ENCODE measurements around the gene ZCCHC12. TPM values are rescaled to one million over a fixed set of nuclear protein-coding genes. Genes with fewer than 3 reads are reported as not detected.

The ZCCHC12 gene
- total RNA-seq, 2 donors from 2014 or later, result 0.74 TPM; not detected in 1

DNA sequence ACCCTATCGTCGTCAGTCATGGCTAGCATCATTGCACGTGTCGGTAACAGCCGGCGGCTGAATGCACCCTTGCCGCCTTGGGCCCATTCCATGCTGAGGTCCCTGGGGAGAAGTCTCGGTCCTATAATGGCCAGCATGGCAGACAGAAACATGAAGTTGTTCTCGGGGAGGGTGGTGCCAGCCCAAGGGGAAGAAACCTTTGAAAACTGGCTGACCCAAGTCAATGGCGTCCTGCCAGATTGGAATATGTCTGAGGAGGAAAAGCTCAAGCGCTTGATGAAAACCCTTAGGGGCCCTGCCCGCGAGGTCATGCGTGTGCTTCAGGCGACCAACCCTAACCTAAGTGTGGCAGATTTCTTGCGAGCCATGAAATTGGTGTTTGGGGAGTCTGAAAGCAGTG lies 1.6 kb downstream of the ZCCHC12 start:
- Histone ChIP-seq H3K4me1 (replicated peaks) (no peaks in the 10 kb centered on the region), H3K27ac (no peak overlapping the region), H3K36me3 (no peaks in the 10 kb centered on the region), H3K27me3 (replicated peaks; ENCODE audit: insufficient read depth) (no peaks in the 10 kb centered on the region), H3K9me3 (no peaks in the 10 kb centered on the region), H3K4me3 (no peak overlapping the region)
- no peak for DNase-seq (ENCODE audit: low spot score)
- intact Hi-C loops (cut with DNase I), result no loop called here
- WGBS, result 67% methylated on average over 10 of the region's 16 CpGs
- TF ChIP-seq, protein P1, sequence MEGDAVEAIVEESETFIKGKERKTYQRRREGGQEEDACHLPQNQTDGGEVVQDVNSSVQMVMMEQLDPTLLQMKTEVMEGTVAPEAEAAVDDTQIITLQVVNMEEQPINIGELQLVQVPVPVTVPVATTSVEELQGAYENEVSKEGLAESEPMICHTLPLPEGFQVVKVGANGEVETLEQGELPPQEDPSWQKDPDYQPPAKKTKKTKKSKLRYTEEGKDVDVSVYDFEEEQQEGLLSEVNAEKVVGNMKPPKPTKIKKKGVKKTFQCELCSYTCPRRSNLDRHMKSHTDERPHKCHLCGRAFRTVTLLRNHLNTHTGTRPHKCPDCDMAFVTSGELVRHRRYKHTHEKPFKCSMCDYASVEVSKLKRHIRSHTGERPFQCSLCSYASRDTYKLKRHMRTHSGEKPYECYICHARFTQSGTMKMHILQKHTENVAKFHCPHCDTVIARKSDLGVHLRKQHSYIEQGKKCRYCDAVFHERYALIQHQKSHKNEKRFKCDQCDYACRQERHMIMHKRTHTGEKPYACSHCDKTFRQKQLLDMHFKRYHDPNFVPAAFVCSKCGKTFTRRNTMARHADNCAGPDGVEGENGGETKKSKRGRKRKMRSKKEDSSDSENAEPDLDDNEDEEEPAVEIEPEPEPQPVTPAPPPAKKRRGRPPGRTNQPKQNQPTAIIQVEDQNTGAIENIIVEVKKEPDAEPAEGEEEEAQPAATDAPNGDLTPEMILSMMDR (IDR thresholded peaks at IDR 0.05), result no peak
- TF ChIP-seq POLR2AphosphoS5 (IDR thresholded peaks at IDR 0.05) (no peak), POLR2A (IDR thresholded peaks at IDR 0.05) (no peak)

DNA sequence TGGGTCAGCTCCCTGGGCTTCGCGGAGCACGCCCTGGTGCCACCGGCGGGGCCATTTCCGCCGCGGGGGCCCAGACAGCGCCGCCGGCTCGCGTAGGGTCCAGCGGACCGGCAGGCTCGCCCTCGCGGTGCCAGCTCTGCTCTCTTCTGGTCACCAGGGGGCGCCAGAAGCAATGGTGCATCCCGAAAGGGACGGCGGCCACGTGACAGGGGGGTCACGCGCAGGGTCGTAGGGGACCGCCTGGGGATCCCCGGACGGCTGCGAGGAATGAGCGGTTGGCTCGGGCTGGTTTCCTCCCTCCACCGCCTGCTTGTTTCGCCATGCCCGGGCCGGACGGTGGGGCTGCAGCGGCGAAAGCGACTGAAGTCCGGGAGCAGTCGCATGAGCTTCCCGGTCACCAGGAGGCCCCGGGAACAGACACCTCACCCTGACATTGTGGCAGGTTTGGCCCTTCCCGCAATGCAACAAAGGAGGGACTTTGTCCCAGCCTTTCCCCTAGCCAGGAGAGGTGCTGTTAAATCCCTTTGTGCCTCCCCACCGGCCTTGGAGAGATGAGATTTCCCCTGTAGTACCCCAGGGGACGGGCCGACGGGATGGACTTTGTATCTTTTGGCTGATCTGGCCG lies 15.8 kb downstream of the ZCCHC12 start:
- Histone ChIP-seq H3K27me3 (replicated peaks; ENCODE audit: insufficient read depth) (no peaks in the 10 kb centered on the region), H3K9me3 (no peaks in the 10 kb centered on the region), H3K36me3 (no peaks in the 10 kb centered on the region), H3K4me1 (replicated peaks) (no peaks in the 10 kb centered on the region), H3K4me3 (peak overlapping the region; percentile 25 to 26), H3K27ac (no peak overlapping the region)
- WGBS, result 24% methylated on average over 10 of the region's 50 CpGs
- intact Hi-C loops (cut with DNase I), result no loop called here
- DNase-seq (ENCODE audit: low spot score), result peak; percentile 35
- TF ChIP-seq POLR2A (IDR thresholded peaks at IDR 0.05), result no peak
- TF ChIP-seq, protein P1 (IDR thresholded peaks at IDR 0.05), result peak; percentile 39 to 69 (median 65)
- peak; percentile 37 for TF ChIP-seq POLR2AphosphoS5 (IDR thresholded peaks at IDR 0.05)

DNA sequence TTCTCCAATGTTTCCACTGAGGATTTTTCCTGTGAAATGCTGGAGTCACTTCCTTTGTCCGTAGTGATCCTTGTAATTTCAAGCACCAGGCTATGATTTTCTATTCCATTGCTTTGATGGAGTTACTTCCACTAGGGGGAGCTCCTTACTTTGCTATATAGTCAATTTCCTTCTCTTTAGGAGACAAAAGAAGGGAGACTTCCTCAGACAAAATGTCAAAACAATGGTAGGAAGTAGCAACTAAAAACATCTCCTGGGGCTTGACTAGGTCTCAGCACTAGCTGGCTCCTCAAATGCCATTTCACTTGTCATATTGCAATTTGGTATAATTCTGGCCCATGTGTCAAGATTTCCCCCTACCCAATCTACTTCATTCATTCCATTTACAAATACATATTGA lies 24.1 kb downstream of the ZCCHC12 start:
- Histone ChIP-seq H3K36me3 (no peaks in the 10 kb centered on the region), H3K27me3 (replicated peaks; ENCODE audit: insufficient read depth) (no peaks in the 10 kb centered on the region), H3K9me3 (no peaks in the 10 kb centered on the region), H3K4me1 (replicated peaks) (no peaks in the 10 kb centered on the region), H3K4me3 (no peak overlapping the region), H3K27ac (no peak overlapping the region)
- WGBS, result 6% methylated on average over 1 of the region's 1 CpG
- intact Hi-C loops (cut with DNase I), result loop anchor here (5.0 kb wide), 2 partner anchors 160 to 220 kb away; no protein-coding TSS in a partner anchor
- TF ChIP-seq POLR2AphosphoS5 (IDR thresholded peaks at IDR 0.05), result peak; percentile 20
- TF ChIP-seq POLR2A (IDR thresholded peaks at IDR 0.05), result no peak
- TF ChIP-seq, protein P1 (IDR thresholded peaks at IDR 0.05), result peak; percentile 17 to 68 (median 65)
- DNase-seq (ENCODE audit: low spot score), result peak; percentile 25

DNA sequence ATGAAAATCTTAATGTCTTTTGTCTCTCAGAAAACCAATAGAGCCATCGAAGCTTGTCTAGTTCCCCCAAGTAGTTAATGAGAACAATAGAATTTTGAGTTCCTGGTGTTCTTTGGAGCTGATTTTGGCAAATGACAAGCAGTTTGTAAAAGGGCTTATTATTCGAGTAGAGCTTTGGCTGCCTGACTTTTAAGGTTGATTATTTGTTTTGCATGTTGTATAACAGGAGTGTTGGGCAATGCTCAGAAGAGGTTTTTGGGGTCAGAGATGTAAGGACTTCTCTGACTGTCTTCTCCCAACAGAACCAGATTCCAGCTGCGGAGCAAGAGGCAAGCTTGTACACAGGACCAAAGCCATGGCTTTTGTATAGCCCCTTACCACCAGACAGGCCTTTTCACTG lies 30.0 kb downstream of the ZCCHC12 start:
- Histone ChIP-seq H3K27ac (no peak overlapping the region), H3K27me3 (replicated peaks; ENCODE audit: insufficient read depth) (no peaks in the 10 kb centered on the region), H3K9me3 (no peaks in the 10 kb centered on the region), H3K36me3 (no peaks in the 10 kb centered on the region), H3K4me3 (no peak overlapping the region), H3K4me1 (replicated peaks) (no peaks in the 10 kb centered on the region)
- intact Hi-C loops (cut with DNase I), result loop anchor here (10.0 kb wide), 1 partner anchor 121 kb away; the partner anchor contains the start of gene LONRF3
- TF ChIP-seq POLR2AphosphoS5 (IDR thresholded peaks at IDR 0.05), result peak; percentile 70
- TF ChIP-seq POLR2A (IDR thresholded peaks at IDR 0.05), result no peak
- WGBS, result 25% methylated on average over 3 of the region's 3 CpGs
- peak; percentile 32 for DNase-seq (ENCODE audit: low spot score)

DNA sequence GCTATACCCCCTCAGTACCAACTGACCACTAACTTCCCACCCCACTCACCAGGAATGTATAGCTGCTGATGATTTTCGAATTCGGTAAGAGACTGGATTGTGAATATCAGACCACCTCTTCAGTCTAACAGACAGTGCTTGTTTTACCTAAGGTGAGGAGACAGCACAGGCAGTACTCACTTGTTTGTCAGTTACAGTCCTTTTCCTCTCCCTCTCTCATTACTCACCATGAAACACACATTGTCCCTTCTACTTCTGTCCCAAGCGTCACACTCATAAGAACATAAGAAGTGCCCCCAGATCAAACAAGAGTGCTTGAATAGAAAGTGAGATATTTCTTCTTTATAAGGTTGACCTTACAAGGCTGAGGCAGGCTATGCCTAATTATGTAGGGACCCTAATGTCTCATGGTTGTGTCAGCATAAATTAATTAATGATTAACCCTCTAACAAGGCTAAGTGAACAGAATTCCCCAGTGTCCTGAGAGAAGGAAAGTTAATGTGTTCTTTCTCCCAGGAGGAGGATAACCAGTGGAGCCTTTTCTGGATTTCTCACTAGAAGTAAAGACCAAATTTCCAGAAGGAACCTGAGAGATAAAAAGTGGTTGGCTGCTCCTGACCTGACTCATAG lies 32.2 kb downstream of the ZCCHC12 start:
- DNase-seq (ENCODE audit: low spot score), result no peak
- intact Hi-C loops (cut with DNase I), result loop anchor here (10.0 kb wide), 1 partner anchor 119 kb away; the partner anchor contains the start of gene LONRF3
- WGBS, result 73% methylated on average over 3 of the region's 3 CpGs

More for the DNA sequence above, 32.2 kb downstream of the ZCCHC12 start:
- no peak overlapping the region for H3K4me3 ChIP-seq
- no peaks in the 10 kb centered on the region for H3K4me1 ChIP-seq (replicated peaks)
- H3K27me3 ChIP-seq (replicated peaks; ENCODE audit: insufficient read depth), result no peaks in the 10 kb centered on the region
- TF ChIP-seq, protein P1 (IDR thresholded peaks at IDR 0.05), result no peak
- no peak for TF ChIP-seq POLR2AphosphoS5 (IDR thresholded peaks at IDR 0.05)
- TF ChIP-seq POLR2A (IDR thresholded peaks at IDR 0.05), result no peak
- H3K27ac ChIP-seq, result no peak overlapping the region
- H3K9me3 ChIP-seq, result no peaks in the 10 kb centered on the region
- H3K36me3 ChIP-seq, result no peaks in the 10 kb centered on the region
